GM23338 (cell line): ENCODE results near the gene CES1. TPM values are rescaled to one million over a fixed set of nuclear protein-coding genes. Genes with fewer than 3 reads are reported as not detected.

Source experiments
- ATAC-seq: fragments of 200-7000 bp; cut with Tn5 transposase; 3 replicates; pipeline ENCODE4 v1.9.1; 2020
- DNase-seq: peaks from one replicate; pipeline ENCODE4 v3.0.0-alpha.2; 2015; ENCODE audit warnings: low spot score
- H2AFZ ChIP-seq: fragments of 200-600 bp; sonication (generic); 2 replicates; pipeline ENCODE4 v1.8.0; 2016; ENCODE audit warnings: antibody characterized with exemption, mild to moderate bottlenecking, moderate library complexity
- H3F3A ChIP-seq: fragments of 200-600 bp; sonication (generic); replicated peaks from 2 replicates; pipeline ENCODE4 v1.8.0; 2017; ENCODE audit warnings: antibody characterized with exemption, mixed run types, low read depth
- H3K27ac ChIP-seq: fragments of 200-600 bp; sonication (generic); 2 replicates; pipeline ENCODE4 v1.6.1; 2016; ENCODE audit warnings: low read depth
- H3K27me3 ChIP-seq: fragments of 200-600 bp; sonication (generic); 2 replicates; pipeline ENCODE4 v1.8.0; 2016; ENCODE audit warnings: mild to moderate bottlenecking, mixed run types, moderate library complexity; ENCODE audit not compliant: insufficient read depth
- H3K36me3 ChIP-seq: fragments of 200-600 bp; sonication (generic); 2 replicates; pipeline ENCODE4 v1.8.0; 2016; ENCODE audit warnings: mild to moderate bottlenecking; ENCODE audit not compliant: insufficient read depth
- H3K4me1 ChIP-seq: fragments of 200-600 bp; sonication (generic); 2 replicates; pipeline ENCODE4 v1.8.0; 2016; ENCODE audit warnings: mild to moderate bottlenecking, moderate library complexity; ENCODE audit not compliant: insufficient read depth
- H3K4me2 ChIP-seq: fragments of 200-600 bp; sonication (generic); 2 replicates; pipeline ENCODE4 v1.7.1; 2017; ENCODE audit warnings: mixed run types
- H3K4me3 ChIP-seq: fragments of 200-600 bp; sonication (generic); 2 replicates; pipeline ENCODE4 v1.6.1; 2016; ENCODE audit warnings: mixed run types
- H3K79me2 ChIP-seq: fragments of 200-600 bp; sonication (generic); replicated peaks from 2 replicates; pipeline ENCODE4 v1.8.0; 2017; ENCODE audit warnings: mild to moderate bottlenecking; ENCODE audit not compliant: insufficient read depth
- H3K9me2 ChIP-seq: fragments of 200-600 bp; sonication (generic); 2 replicates; pipeline ENCODE4 v1.8.0; 2017; ENCODE audit not compliant: insufficient read depth
- H4K20me1 ChIP-seq: fragments of 200-600 bp; sonication (generic); replicated peaks from 2 replicates; pipeline ENCODE4 v1.8.0; 2017; ENCODE audit warnings: mild to moderate bottlenecking; ENCODE audit not compliant: insufficient read depth
- H3K27ac Mint-ChIP-seq: 2 replicates; pipeline ENCODE4 v1.8.0; 2020; ENCODE audit warnings: inconsistent platforms, mild to moderate bottlenecking, moderate library complexity, mixed read lengths
- H3K27me3 Mint-ChIP-seq: 3 replicates; pipeline ENCODE4 v1.8.0; 2022; ENCODE audit warnings: low read depth, mild to moderate bottlenecking, moderate library complexity, mixed read lengths, inconsistent platforms; ENCODE audit not compliant: insufficient read depth, poor library complexity
- H3K36me3 Mint-ChIP-seq: 3 replicates; pipeline ENCODE4 v1.8.0; 2021; ENCODE audit warnings: low read depth, mild to moderate bottlenecking, inconsistent platforms, moderate library complexity, mixed read lengths
- H3K4me1 Mint-ChIP-seq: 3 replicates; pipeline ENCODE4 v1.8.0; 2020; ENCODE audit warnings: mild to moderate bottlenecking, inconsistent platforms, mixed read lengths
- H3K4me3 Mint-ChIP-seq: 3 replicates; pipeline ENCODE4 v1.8.0; 2021; ENCODE audit warnings: moderate library complexity, mild to moderate bottlenecking, inconsistent platforms, mixed read lengths
- H3K9me3 Mint-ChIP-seq: 3 replicates; pipeline ENCODE4 v1.8.0; 2020; ENCODE audit warnings: moderate library complexity, mild to moderate bottlenecking, inconsistent platforms, mixed read lengths
- CREB1 ChIP-seq: fragments of 250-450 bp; sonication (Bioruptor Pico); IDR thresholded peaks from 2 replicates; pipeline ENCODE4 v1.5.0; 2020; ENCODE audit warnings: low read depth, mild to moderate bottlenecking, moderate library complexity
- EZH2 ChIP-seq: fragments of 200-600 bp; sonication (generic); IDR thresholded peaks from one replicate; pipeline ENCODE4 v1.8.0; 2017; ENCODE audit warnings: antibody characterized with exemption, mild to moderate bottlenecking, low read depth; ENCODE audit not compliant: unreplicated experiment
- EZH2phosphoT487 ChIP-seq: fragments of 200-600 bp; sonication (generic); IDR thresholded peaks from one replicate; pipeline ENCODE4 v1.8.1; 2018; ENCODE audit warnings: antibody characterized with exemption; ENCODE audit not compliant: unreplicated experiment
- JUNB ChIP-seq: IDR thresholded peaks from one replicate; pipeline ENCODE4 v1.6.1; 2016; ENCODE audit warnings: antibody characterized with exemption; ENCODE audit not compliant: unreplicated experiment
- NANOG ChIP-seq: IDR thresholded peaks from 2 replicates; pipeline ENCODE4 v1.6.1; 2016; ENCODE audit warnings: antibody characterized with exemption, borderline replicate concordance
- POLR2AphosphoS5 ChIP-seq: IDR thresholded peaks from 2 replicates; pipeline ENCODE4 v1.6.1; 2016; ENCODE audit warnings: antibody characterized with exemption, low read depth
- ZNF114 ChIP-seq: fragments of 250-450 bp; sonication (Bioruptor Pico); IDR thresholded peaks from 2 replicates; pipeline ENCODE4 v1.5.0; 2020; ENCODE audit warnings: mild to moderate bottlenecking, moderate library complexity
- ZNF331 ChIP-seq: fragments of 250-450 bp; sonication (Bioruptor Pico); IDR thresholded peaks from 2 replicates; pipeline ENCODE4 v1.5.0; 2020; ENCODE audit warnings: low read depth, mild to moderate bottlenecking, moderate library complexity
- polyA plus RNA-seq: library from polyadenylated mRNA; unstranded; fragments of >200 nt; fragmentation: Nextera tagmentation; extraction: Ambion mirVana; gene quantifications from 2 replicates; pipeline ENCODE4 v1.2.1, GENCODE V29; 2016
- total RNA-seq: library from RNA; depleted of rRNA; stranded (reverse); fragments of >200 nt; shearing (Covaris generic); gene quantifications from 2 replicates; pipeline ENCODE4 v1.2.3, GENCODE V29; 2014
- TF ChIP-seq, protein P1 (sequence below): IDR thresholded peaks from 2 replicates; pipeline ENCODE4 v1.6.1; 2016; ENCODE audit warnings: antibody characterized with exemption
- TF ChIP-seq, protein P2 (sequence below), 2 experiments: fragments of 200-600 bp in 1 of 2; sonication (generic) in 1 of 2; conservative IDR thresholded peaks; 2 replicates each; pipeline versions ENCODE4 v1.5.1 to v1.6.1; 2016 to 2017; ENCODE audit warnings: antibody characterized with exemption in 2 of 2, low read depth in 2 of 2, mild to moderate bottlenecking in 2 of 2, moderate library complexity in 1 of 2
- TF ChIP-seq, protein P3 (sequence below): IDR thresholded peaks from one replicate; pipeline ENCODE4 v1.6.1; 2018; ENCODE audit warnings: antibody characterized with exemption; ENCODE audit not compliant: unreplicated experiment

Gene CES1
- total and polyA plus RNA-seq, 2 experiments from 2014 or later: 1.5 TPM; not detected in 1

DNA sequence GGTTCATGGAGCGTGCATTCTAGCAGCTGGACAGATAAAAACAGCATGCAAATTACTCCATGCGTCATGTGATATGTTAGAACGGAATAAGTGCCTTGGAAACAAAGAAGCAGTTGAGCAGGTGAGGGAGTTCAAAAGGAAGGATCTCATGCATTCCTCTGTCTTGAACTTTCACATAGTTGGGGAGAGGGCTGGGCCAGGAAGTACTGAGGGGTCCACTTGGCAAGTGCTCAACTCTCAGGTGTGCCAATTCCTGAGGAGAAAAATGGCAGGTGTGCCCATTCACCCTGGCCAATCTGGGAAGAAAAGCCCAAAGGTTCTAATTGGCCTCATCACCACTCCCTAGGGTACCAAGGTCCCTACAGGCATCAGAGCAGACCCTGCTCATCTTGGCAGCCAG lies 67.7 kb downstream of the CES1 start:
- no peak for ATAC-seq
- Mint-ChIP-seq H3K9me3 (no peaks in the 10 kb centered on the region), H3K4me1 (peaks cover 1% of the 10 kb centered on the region; the same call in 1 of the 3 replicates), H3K27me3 (peaks cover 20% of the 10 kb centered on the region), H3K36me3 (no peaks in the 10 kb centered on the region), H3K4me3 (no peak overlapping the region), H3K27ac (no peak overlapping the region)
- no peak overlapping the region for H3K4me3 ChIP-seq
- no peaks in the 10 kb centered on the region for H3K9me2 ChIP-seq
- H3F3A ChIP-seq: no peaks in the 10 kb centered on the region
- no peak overlapping the region for H3K4me2 ChIP-seq
- no peak overlapping the region for H3K27ac ChIP-seq
- H3K36me3 ChIP-seq: no peaks in the 10 kb centered on the region
- no peak overlapping the region for H2AFZ ChIP-seq
- no peak for DNase-seq
- no peak for TF ChIP-seq ZNF114
- no peaks in the 10 kb centered on the region for H3K79me2 ChIP-seq
- no peaks in the 10 kb centered on the region for H3K4me1 ChIP-seq
- peaks cover 5% of the 10 kb centered on the region; the same call in 1 of the 2 replicates for H3K27me3 ChIP-seq
- no peaks in the 10 kb centered on the region for H4K20me1 ChIP-seq

DNA sequence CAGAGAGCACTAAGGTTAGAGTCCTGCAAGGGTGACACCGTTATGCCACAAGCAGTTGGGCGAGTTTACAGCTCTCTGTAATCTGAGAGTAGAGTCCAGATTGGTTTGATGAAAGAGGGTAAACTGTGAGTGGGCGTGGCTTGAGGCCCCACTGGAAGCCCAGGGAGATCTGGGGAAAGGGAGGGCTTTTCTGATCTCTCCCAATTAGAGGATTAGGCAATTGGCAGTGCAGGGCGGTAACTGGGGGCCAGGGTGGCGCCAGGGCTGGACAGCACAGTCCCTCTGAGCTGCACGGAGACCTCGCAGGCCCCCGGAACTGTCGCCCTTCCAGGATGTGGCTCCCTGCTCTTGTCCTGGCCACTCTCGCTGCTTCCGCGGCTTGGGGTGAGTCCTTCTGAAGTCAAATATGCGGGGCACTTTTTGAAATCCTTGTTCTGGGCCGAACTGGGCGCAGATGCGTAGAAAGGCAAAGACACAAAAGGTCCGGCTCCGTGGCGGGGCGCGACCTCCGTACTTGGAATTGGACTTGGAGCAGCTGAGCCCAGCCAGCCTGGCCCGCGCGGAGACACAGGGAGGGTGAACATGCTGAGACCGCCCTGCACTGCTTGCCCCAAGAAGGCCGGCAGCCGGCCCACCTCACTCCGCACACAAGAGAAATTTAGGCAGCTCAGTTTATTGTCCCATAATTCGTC lies 72.4 kb downstream of the CES1 start:
- no peaks in the 10 kb centered on the region for H3K9me3 Mint-ChIP-seq
- H3K36me3 Mint-ChIP-seq: no peaks in the 10 kb centered on the region
- H4K20me1 ChIP-seq: no peaks in the 10 kb centered on the region
- DNase-seq (peak; percentile 87), ATAC-seq (peak; percentile 92)
- no peak overlapping the region for H3K27ac ChIP-seq
- peak overlapping the region; percentile 75; the same call in 1 of the 2 replicates for H3K4me2 ChIP-seq
- no peaks in the 10 kb centered on the region for H3K36me3 ChIP-seq
- H3K4me3 Mint-ChIP-seq: peak overlapping the region; percentile 75
- H3K27ac Mint-ChIP-seq: no peak overlapping the region
- peak overlapping the region; percentile 57 for H3K4me3 ChIP-seq
- H3K4me1 ChIP-seq: no peaks in the 10 kb centered on the region
- H3F3A ChIP-seq: no peaks in the 10 kb centered on the region
- peaks cover 41% of the 10 kb centered on the region for H3K27me3 Mint-ChIP-seq
- H3K4me1 Mint-ChIP-seq: peaks cover 2% of the 10 kb centered on the region; the same call in 2 of the 3 replicates
- no peaks in the 10 kb centered on the region for H3K9me2 ChIP-seq
- peak overlapping the region; percentile 38; the same call in 1 of the 2 replicates for H2AFZ ChIP-seq
- H3K79me2 ChIP-seq: no peaks in the 10 kb centered on the region
- peaks cover 25% of the 10 kb centered on the region for H3K27me3 ChIP-seq
- TF ChIP-seq NANOG: no peak
- TF ChIP-seq CREB1 (CRISPR knock-in tag): no peak
- TF ChIP-seq, protein P1, sequence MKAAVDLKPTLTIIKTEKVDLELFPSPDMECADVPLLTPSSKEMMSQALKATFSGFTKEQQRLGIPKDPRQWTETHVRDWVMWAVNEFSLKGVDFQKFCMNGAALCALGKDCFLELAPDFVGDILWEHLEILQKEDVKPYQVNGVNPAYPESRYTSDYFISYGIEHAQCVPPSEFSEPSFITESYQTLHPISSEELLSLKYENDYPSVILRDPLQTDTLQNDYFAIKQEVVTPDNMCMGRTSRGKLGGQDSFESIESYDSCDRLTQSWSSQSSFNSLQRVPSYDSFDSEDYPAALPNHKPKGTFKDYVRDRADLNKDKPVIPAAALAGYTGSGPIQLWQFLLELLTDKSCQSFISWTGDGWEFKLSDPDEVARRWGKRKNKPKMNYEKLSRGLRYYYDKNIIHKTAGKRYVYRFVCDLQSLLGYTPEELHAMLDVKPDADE: no peak
- TF ChIP-seq, protein P2, sequence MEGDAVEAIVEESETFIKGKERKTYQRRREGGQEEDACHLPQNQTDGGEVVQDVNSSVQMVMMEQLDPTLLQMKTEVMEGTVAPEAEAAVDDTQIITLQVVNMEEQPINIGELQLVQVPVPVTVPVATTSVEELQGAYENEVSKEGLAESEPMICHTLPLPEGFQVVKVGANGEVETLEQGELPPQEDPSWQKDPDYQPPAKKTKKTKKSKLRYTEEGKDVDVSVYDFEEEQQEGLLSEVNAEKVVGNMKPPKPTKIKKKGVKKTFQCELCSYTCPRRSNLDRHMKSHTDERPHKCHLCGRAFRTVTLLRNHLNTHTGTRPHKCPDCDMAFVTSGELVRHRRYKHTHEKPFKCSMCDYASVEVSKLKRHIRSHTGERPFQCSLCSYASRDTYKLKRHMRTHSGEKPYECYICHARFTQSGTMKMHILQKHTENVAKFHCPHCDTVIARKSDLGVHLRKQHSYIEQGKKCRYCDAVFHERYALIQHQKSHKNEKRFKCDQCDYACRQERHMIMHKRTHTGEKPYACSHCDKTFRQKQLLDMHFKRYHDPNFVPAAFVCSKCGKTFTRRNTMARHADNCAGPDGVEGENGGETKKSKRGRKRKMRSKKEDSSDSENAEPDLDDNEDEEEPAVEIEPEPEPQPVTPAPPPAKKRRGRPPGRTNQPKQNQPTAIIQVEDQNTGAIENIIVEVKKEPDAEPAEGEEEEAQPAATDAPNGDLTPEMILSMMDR (conservative IDR thresholded peaks at IDR 0.05; ENCODE audit: low read depth in 2 of 2): no peak
- TF ChIP-seq POLR2AphosphoS5: no peak
- no peak for TF ChIP-seq EZH2
- TF ChIP-seq EZH2phosphoT487: no peak
- TF ChIP-seq JUNB: no peak
- no peak for TF ChIP-seq ZNF331
- TF ChIP-seq ZNF114: no peak
- TF ChIP-seq, protein P3, sequence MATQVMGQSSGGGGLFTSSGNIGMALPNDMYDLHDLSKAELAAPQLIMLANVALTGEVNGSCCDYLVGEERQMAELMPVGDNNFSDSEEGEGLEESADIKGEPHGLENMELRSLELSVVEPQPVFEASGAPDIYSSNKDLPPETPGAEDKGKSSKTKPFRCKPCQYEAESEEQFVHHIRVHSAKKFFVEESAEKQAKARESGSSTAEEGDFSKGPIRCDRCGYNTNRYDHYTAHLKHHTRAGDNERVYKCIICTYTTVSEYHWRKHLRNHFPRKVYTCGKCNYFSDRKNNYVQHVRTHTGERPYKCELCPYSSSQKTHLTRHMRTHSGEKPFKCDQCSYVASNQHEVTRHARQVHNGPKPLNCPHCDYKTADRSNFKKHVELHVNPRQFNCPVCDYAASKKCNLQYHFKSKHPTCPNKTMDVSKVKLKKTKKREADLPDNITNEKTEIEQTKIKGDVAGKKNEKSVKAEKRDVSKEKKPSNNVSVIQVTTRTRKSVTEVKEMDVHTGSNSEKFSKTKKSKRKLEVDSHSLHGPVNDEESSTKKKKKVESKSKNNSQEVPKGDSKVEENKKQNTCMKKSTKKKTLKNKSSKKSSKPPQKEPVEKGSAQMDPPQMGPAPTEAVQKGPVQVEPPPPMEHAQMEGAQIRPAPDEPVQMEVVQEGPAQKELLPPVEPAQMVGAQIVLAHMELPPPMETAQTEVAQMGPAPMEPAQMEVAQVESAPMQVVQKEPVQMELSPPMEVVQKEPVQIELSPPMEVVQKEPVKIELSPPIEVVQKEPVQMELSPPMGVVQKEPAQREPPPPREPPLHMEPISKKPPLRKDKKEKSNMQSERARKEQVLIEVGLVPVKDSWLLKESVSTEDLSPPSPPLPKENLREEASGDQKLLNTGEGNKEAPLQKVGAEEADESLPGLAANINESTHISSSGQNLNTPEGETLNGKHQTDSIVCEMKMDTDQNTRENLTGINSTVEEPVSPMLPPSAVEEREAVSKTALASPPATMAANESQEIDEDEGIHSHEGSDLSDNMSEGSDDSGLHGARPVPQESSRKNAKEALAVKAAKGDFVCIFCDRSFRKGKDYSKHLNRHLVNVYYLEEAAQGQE: no peak
